Uterus (tissue), 2 donors: ENCODE data around the gene RFX7.

Source experiments
- CTCF ChIP-seq, 4 experiments: fragments of 200-600 bp in 2 of 4; fragments of 450-650 bp in 2 of 4; sonication (generic) in 2 of 4; IDR thresholded peaks; one replicate each; pipeline ENCODE4 v1.5.1; 2016 to 2019; ENCODE audit warnings: antibody characterized with exemption in 4 of 4, mild to moderate bottlenecking in 2 of 4, moderate library complexity in 1 of 4
- POLR2A ChIP-seq, 2 donors: fragments of 450-650 bp; IDR thresholded peaks; one replicate each; pipeline ENCODE4 v1.6.1; 2016; ENCODE audit warnings: antibody characterized with exemption in 2 of 2, mild to moderate bottlenecking in 1 of 2, moderate library complexity in 1 of 2

GRCh38 chr15:56095406-56095805, 148.3 kb downstream of the RFX7 start:
- no peak for TF ChIP-seq CTCF (IDR thresholded peaks at IDR 0.05)
- no peak for TF ChIP-seq POLR2A (IDR thresholded peaks at IDR 0.05)
